ENCODE data around the gene PCDHB1.
"Not testable (repeated sequence)": the region's sequence is repeated elsewhere in the genome, so short reads cannot be mapped to it uniquely, and the experiment has no call there.

The PCDHB1 gene

GRCh38 chr5:141102070-141102469 lies 50.9 kb downstream of the PCDHB1 start:
- H3K4me3 Mint-ChIP-seq; H3K4me1 Mint-ChIP-seq (ENCODE audit: low read depth); H3K27ac Mint-ChIP-seq; H3K27me3 Mint-ChIP-seq (ENCODE audit: low read depth); H3K36me3 Mint-ChIP-seq (ENCODE audit: low read depth): not testable (repeated sequence)
- H3K9me3 Mint-ChIP-seq = peaks cover 47% of the 10 kb centered on the region

GRCh38 chr5:141102471-141102870 lies 51.3 kb downstream of the PCDHB1 start:
- not testable (repeated sequence) for H3K36me3 Mint-ChIP-seq (ENCODE audit: low read depth); H3K27me3 Mint-ChIP-seq (ENCODE audit: low read depth); H3K4me1 Mint-ChIP-seq (ENCODE audit: low read depth); H3K27ac Mint-ChIP-seq; H3K4me3 Mint-ChIP-seq
- H3K9me3 Mint-ChIP-seq = peaks cover 48% of the 10 kb centered on the region

GRCh38 chr5:141105350-141105749 lies 54.2 kb downstream of the PCDHB1 start:
- no peak overlapping the region for H3K4me3 Mint-ChIP-seq
- H3K27ac Mint-ChIP-seq = no peak overlapping the region
- H3K4me1 Mint-ChIP-seq (ENCODE audit: low read depth) = peaks cover 1% of the 10 kb centered on the region
- H3K9me3 Mint-ChIP-seq = peaks cover 37% of the 10 kb centered on the region
- H3K27me3 Mint-ChIP-seq (ENCODE audit: low read depth) = no peaks in the 10 kb centered on the region
- H3K36me3 Mint-ChIP-seq (ENCODE audit: low read depth) = peaks cover 1% of the 10 kb centered on the region

Data from T-helper 1 cell treated with Interleukin-12 subunit alpha and Interleukin-12 subunit beta and Interleukin-4 antibody, amounts not matched to agents 30 μg/mL and 1 μg/mL, for 36 hours (primary cell).